Activated T-cell treated with anti-CD3 and anti-CD28 coated beads, Interleukin-2, amount 50 U/mL, for 24 hours (primary cell): ENCODE measurements around the gene STXBP6.

Experiments used
- DNase-seq: peaks from one replicate; pipeline ENCODE4 v3.0.0-alpha.2; 2020
- H3K27ac Mint-ChIP-seq: 2 replicates; pipeline ENCODE4 v1.8.0; 2020; ENCODE audit warnings: mild to moderate bottlenecking, mixed read lengths
- H3K27me3 Mint-ChIP-seq: 2 replicates; pipeline ENCODE4 v1.8.0; 2020; ENCODE audit warnings: mixed read lengths
- H3K36me3 Mint-ChIP-seq: 2 replicates; pipeline ENCODE4 v1.8.0; 2020; ENCODE audit warnings: low read depth, mixed read lengths
- H3K4me1 Mint-ChIP-seq: 2 replicates; pipeline ENCODE4 v1.8.0; 2020; ENCODE audit warnings: low read depth, mixed read lengths
- H3K4me3 Mint-ChIP-seq: 2 replicates; pipeline ENCODE4 v1.8.0; 2020; ENCODE audit warnings: mild to moderate bottlenecking, moderate library complexity, mixed read lengths
- H3K9me3 Mint-ChIP-seq: 2 replicates; pipeline ENCODE4 v1.8.0; 2020; ENCODE audit warnings: mixed read lengths

Gene STXBP6

DNA sequence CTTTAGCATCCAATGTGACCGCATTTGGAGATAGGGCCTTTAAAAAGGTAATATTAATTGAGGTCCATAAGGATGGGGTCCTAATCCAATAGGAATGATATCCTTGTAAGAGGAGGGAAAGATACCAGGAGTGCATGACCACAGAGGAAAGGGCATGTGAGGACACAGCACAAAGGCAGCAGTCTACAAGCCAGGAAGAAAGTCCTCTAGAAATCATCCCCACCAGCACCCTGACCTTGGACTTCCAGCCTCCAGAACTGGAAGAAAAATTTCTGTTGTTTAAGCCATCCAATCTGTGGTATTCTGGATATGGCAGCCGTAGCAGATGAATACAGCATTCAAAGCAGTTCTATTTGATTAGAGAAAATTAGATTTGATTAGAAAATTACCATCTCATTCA is 145.4 kb downstream of the STXBP6 start:
- H3K9me3 Mint-ChIP-seq: no peaks in the 10 kb centered on the region
- peaks cover 15% of the 10 kb centered on the region for H3K27me3 Mint-ChIP-seq
- H3K36me3 Mint-ChIP-seq: no peaks in the 10 kb centered on the region
- no peak for DNase-seq
- no peak overlapping the region for H3K27ac Mint-ChIP-seq
- no peaks in the 10 kb centered on the region for H3K4me1 Mint-ChIP-seq
- H3K4me3 Mint-ChIP-seq: no peak overlapping the region

DNA sequence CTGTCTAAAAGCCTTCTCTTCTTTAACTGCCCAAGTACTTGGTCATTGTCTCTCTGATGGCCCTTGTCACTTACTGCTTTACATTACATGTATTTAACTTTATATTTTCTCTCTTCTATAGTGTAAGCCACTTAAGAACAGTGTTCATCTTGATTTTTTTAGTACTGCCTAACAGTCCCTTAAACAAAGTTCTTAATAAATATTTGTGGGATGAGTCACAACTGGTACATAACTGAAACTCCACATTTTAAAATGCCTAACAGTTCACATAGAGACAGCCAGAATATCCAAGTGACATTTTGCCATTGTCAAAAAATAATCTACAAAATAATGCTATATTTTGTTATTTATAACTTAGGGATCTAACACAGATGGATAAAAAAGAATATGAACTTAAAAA is 146.6 kb downstream of the STXBP6 start:
- DNase-seq: no peak
- Mint-ChIP-seq H3K27ac (no peak overlapping the region), H3K36me3 (no peaks in the 10 kb centered on the region), H3K4me1 (no peaks in the 10 kb centered on the region), H3K27me3 (peaks cover 12% of the 10 kb centered on the region), H3K4me3 (no peak overlapping the region), H3K9me3 (no peaks in the 10 kb centered on the region)

DNA sequence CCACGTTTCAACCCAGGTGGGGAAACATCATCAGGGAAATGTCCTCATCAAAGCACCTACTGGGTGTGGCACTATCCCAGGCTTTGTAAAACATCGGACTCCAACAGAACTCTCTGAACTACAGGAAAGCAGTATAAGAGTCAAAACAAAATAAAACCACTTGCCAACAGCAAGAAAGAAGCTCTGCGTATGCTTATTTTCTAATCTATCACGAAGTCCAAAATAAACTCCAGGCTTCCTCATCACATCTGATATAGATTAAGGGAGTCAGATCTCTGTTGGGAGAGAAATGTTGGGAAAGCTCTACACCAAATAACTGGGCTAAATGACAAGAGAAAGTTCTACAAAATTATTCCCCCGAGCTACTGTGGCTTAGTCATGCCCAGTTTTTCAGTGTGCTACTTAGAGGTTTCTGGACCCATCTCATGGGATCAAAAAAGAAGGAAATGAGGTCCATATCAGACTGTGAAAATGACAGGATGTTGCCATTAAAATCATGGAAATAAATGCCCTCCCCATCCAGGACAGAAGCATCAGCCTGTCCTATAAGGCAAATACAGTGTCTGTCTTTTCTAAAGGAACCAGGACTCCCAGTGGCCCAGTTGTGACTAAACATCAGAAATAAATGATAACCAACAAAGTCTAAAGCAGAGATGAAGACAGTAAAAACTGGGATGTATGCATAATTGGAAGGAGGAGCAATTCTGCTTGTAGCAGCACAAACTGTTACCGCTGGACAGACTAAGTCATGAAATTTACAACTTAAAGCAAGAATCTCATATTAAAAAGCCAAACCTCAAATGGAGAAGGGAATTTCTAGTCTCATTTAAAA is 149.5 kb downstream of the STXBP6 start:
- H3K36me3 Mint-ChIP-seq: no peaks in the 10 kb centered on the region
- H3K9me3 Mint-ChIP-seq: no peaks in the 10 kb centered on the region
- no peak for DNase-seq
- H3K4me3 Mint-ChIP-seq: no peak overlapping the region
- H3K27ac Mint-ChIP-seq: no peak overlapping the region
- H3K4me1 Mint-ChIP-seq: no peaks in the 10 kb centered on the region
- H3K27me3 Mint-ChIP-seq: peaks cover 11% of the 10 kb centered on the region

DNA sequence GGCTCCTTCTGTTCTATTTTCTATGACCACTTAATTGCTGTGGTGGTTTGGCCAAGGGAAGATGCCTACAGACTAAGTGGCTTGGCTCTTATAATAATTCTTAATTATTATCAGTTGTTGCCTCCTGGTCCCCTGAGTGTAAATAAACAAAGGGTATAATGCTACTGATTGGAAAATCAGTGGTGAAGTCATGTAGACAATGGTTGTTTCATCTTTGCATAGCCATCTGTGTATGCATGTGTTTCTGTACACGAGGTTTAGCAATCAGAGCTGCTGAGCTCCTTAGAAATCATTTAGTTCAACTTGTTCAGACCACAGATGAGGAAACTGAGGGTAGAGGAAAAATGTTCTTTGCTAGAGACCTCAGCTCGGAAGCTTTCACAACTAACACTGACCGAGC is 152.2 kb downstream of the STXBP6 start:
- no peak for DNase-seq
- Mint-ChIP-seq H3K4me3 (no peak overlapping the region), H3K9me3 (no peaks in the 10 kb centered on the region), H3K4me1 (no peaks in the 10 kb centered on the region), H3K27ac (no peak overlapping the region), H3K36me3 (no peaks in the 10 kb centered on the region), H3K27me3 (peaks cover 8% of the 10 kb centered on the region)

DNA sequence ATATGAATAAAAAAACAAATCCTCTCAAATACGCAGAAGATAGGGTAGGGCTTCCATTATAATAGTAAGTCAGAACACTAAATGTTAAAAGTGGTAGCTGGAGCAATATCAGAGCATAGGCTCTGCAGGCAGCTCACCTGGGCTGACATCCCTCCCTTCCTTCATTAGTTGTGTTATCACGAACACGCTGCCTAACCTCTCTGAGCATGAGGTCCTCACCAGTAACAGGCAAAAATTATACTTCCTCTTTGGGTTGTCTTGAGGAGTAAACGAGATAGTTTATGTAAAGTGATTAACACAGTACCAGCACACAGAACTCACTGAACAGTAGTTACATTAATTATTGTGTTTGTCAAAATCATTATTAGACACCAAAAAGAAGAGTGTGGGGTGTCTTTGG is 154.3 kb downstream of the STXBP6 start:
- Mint-ChIP-seq H3K4me3 (no peak overlapping the region), H3K27me3 (peaks cover 13% of the 10 kb centered on the region), H3K27ac (no peak overlapping the region), H3K36me3 (no peaks in the 10 kb centered on the region), H3K9me3 (peaks cover 3% of the 10 kb centered on the region), H3K4me1 (no peaks in the 10 kb centered on the region)
- DNase-seq: no peak

DNA sequence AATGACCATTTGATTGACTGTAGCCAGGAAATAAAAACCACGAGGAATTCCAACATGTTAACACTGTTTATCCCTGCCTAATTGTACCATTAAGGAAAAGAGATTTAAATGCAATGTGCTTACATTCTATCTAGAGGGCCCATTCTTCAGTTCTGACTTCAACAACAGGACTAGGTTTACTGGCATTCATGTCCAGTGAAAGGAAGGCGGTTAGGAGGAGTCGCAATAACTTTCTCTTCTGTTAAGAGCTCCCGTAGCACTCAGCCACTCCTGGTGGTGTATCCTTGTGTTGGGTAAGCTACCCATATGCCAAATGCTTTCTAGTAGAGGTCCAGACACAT is 154.7 kb downstream of the STXBP6 start:
- H3K9me3 Mint-ChIP-seq: peaks cover 3% of the 10 kb centered on the region
- H3K27ac Mint-ChIP-seq: no peak overlapping the region
- no peaks in the 10 kb centered on the region for H3K36me3 Mint-ChIP-seq
- no peak overlapping the region for H3K4me3 Mint-ChIP-seq
- H3K4me1 Mint-ChIP-seq: no peaks in the 10 kb centered on the region
- DNase-seq: no peak
- peaks cover 13% of the 10 kb centered on the region for H3K27me3 Mint-ChIP-seq

DNA sequence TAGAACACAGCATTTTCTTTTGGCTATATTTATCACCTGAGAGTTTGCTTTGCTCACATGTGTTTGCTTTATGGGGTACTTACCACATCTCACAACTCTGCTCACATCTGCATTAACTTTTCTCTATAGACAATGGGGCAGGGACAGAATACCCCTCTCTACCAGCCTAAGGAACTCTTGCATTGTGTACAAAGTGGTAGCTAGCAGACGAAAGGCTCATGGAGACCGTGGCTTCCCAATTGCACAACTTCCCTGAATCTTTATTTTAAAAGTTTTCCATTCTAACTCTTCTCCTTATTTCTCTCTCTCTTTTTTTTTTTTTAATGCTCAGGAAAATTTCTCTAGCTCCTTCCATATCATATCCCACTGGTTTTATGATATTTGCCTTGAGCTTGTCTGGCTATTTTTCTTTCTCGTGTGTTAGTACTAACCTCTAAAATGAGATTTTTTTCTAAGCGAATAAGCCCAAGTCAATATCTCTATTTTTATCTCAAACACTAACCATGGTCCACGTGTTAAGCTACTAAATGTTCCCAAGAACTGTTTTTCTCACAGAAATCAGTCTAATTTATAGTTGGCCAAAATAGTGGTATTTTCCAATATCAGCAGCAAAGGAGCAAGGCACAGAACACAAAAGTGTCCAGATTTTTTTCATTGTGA is 155.2 kb downstream of the STXBP6 start:
- no peak overlapping the region for H3K4me3 Mint-ChIP-seq
- peaks cover 3% of the 10 kb centered on the region for H3K9me3 Mint-ChIP-seq
- no peaks in the 10 kb centered on the region for H3K4me1 Mint-ChIP-seq
- no peak for DNase-seq
- H3K36me3 Mint-ChIP-seq: no peaks in the 10 kb centered on the region
- H3K27ac Mint-ChIP-seq: no peak overlapping the region
- H3K27me3 Mint-ChIP-seq: peaks cover 13% of the 10 kb centered on the region

DNA sequence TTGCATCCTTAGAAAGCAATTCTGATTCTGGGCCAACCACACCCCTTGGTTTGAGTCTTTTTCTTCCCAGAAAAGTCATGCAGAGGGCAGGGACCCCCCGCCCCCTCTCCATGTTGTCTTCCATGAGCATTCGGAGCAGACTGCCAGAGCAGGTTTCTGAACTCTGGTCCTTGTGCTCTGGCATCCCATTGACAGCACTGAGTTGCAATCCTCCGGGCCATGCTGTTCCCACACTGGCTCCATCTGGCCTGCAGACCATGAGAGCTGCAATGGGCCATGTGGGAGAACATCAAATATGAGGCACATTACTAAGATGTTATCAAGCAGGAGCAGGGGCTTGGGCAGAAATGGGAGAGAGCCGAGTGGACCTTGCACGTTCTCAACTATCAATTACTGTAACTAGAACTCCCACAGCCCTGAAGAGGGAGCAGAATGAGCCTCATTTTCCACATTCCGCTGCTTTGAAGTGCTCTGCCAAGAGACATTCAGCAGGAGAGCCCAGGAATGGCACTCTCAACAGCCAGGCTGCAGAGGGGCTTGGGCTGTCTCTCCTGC is 157.4 kb downstream of the STXBP6 start:
- Mint-ChIP-seq H3K36me3 (no peaks in the 10 kb centered on the region), H3K9me3 (peaks cover 3% of the 10 kb centered on the region), H3K4me3 (no peak overlapping the region), H3K27me3 (peaks cover 22% of the 10 kb centered on the region), H3K27ac (no peak overlapping the region), H3K4me1 (no peaks in the 10 kb centered on the region)
- no peak for DNase-seq

DNA sequence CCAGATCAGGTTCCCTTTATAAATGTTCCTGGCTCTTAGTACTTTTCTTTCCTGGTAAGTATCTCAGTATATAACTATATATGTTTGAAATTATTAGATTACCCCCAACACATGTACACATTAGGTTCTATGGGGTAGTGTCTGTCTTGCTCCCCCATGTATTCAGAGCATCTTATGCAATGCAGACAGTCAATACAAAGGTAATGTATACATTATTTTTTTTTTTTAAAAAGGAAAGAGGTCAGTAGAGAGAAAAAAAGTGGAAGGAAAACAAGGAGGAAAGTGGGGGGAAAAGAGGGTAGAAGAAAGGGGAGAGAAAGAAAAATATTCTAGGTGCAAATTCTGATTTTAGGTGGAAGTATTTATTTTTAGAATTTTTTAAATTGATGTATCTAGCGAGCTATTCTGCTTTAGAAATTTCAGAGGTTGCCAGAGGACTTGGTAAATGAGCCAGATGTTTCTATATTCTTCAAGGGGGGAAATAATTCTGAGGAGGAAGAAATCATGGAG is 157.9 kb downstream of the STXBP6 start:
- H3K36me3 Mint-ChIP-seq: no peaks in the 10 kb centered on the region
- peaks cover 3% of the 10 kb centered on the region for H3K9me3 Mint-ChIP-seq
- no peak overlapping the region for H3K27ac Mint-ChIP-seq
- H3K4me1 Mint-ChIP-seq: no peaks in the 10 kb centered on the region
- H3K4me3 Mint-ChIP-seq: no peak overlapping the region
- H3K27me3 Mint-ChIP-seq: peaks cover 25% of the 10 kb centered on the region
- no peak for DNase-seq

DNA sequence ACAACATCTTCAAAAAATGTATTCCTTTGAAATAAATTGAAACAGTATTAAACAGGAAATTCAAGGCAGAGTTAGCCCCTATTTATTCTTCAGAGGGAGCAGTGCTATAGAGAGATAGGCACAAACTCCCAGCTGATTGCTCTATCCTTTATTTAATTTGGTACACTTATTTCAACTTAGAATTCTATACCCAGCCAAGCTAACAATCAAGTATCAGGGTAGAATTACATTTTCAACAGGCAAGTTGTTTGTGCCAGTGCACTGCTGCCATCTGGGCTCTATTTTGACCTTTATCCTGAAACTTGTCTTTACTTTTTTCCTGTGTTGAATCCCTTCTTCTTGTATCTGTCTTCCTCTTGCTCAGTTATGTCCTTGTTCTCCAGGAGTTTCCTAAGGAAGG is 159.2 kb downstream of the STXBP6 start:
- Mint-ChIP-seq H3K27me3 (peaks cover 24% of the 10 kb centered on the region), H3K4me1 (no peaks in the 10 kb centered on the region), H3K9me3 (peaks cover 3% of the 10 kb centered on the region), H3K4me3 (no peak overlapping the region), H3K27ac (no peak overlapping the region), H3K36me3 (no peaks in the 10 kb centered on the region)
- no peak for DNase-seq

DNA sequence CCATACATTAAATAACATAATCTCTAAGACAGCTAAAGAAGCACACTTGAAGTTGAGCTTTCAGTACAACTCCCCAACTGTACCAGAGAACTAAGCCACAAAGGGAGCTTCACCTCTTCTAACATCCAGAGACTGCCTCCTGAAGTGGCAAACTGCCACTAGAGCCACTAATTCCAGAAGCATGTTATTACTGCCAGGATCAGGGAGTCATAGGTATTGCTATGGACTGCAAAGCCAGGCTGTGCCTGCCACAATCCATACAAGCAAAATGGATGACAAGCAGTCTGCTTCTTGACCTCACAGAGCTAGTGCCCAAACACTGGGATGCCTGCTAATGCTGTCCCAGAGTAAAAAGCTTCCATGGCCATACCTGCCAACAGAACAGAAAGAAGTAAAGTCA is 160.1 kb downstream of the STXBP6 start:
- H3K4me1 Mint-ChIP-seq: no peaks in the 10 kb centered on the region
- no peak overlapping the region for H3K4me3 Mint-ChIP-seq
- H3K9me3 Mint-ChIP-seq: peaks cover 3% of the 10 kb centered on the region
- no peaks in the 10 kb centered on the region for H3K36me3 Mint-ChIP-seq
- H3K27me3 Mint-ChIP-seq: peaks cover 26% of the 10 kb centered on the region
- no peak for DNase-seq
- H3K27ac Mint-ChIP-seq: no peak overlapping the region

DNA sequence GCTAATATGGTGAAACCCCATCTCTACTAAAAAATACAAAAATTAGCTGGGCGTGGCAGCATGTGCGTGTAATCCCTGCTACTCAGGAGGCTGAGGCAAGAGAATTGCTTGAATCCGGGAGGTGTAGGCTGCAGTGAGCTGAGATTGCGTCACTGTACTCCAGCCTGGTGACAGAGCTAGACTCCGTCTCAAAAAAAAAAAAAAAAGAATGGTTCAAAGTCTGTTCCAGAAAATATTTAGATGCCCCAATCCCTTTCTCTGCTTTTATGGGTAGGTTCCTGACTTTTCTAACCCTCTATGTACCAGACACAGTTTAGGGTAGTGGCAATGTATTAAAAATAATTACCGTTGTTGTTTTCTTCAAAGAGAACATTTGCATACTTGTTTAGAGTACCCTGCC is 161.4 kb downstream of the STXBP6 start:
- Mint-ChIP-seq H3K27ac (no peak overlapping the region), H3K4me3 (no peak overlapping the region), H3K27me3 (peaks cover 26% of the 10 kb centered on the region), H3K36me3 (no peaks in the 10 kb centered on the region), H3K4me1 (no peaks in the 10 kb centered on the region), H3K9me3 (peaks cover 3% of the 10 kb centered on the region)
- DNase-seq: no peak

DNA sequence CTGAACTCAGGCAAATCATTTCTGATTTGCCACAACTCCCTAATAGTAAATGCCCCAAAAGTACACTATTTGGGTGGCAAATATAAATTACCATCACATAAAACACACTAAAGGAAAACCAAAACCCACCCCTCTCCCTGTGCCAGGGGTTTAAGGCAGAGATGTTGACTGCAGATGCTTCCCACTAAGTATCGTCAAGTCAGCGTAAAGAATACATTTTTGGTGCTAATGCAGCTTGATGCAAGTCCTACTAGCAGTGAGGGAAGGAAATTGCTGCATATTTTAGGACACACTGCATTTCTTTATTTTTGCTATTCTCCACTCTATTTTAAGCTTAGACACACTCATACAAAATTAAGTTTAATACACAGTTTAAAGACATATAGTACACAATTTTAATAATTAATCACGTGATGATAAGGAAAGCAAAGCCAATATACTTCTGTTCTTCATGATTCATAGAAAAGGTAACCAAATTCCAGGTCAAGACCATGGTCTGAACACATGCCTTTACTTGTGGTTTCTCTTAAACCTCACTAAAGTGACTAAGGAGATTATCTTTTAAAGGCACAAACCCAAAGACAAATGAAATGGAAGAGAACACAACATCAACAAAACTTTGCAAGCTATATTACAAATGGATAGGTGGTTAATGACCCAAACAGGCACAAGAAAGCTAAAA is 162.2 kb downstream of the STXBP6 start:
- DNase-seq: no peak
- H3K4me3 Mint-ChIP-seq: no peak overlapping the region
- H3K36me3 Mint-ChIP-seq: no peaks in the 10 kb centered on the region
- H3K27me3 Mint-ChIP-seq: peaks cover 25% of the 10 kb centered on the region
- no peak overlapping the region for H3K27ac Mint-ChIP-seq
- no peaks in the 10 kb centered on the region for H3K4me1 Mint-ChIP-seq
- H3K9me3 Mint-ChIP-seq: peaks cover 3% of the 10 kb centered on the region

DNA sequence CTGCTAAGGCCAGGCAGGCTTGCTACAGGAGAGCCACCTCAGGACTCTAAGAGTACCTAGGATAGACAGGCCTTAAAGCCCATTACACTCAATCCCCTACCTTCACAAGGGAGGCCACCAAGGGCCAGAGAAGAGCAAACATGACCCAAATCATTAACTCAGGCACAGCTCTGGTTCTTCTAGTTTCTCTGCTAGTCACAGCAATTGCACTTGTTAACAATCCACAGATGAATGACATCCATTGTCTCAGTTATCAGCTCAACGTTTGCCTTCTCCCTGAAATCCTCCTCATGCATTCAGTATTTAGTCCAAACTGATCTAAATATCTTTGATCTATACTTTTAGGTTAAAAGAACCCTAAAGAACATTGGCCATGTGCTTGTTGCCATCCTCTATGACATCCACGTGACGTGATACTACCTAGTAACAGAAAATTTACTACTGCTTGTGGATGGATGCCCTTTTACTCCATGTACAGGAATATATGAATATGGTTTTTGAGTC is 164.5 kb downstream of the STXBP6 start:
- Mint-ChIP-seq H3K4me3 (no peak overlapping the region), H3K9me3 (no peaks in the 10 kb centered on the region), H3K27me3 (peaks cover 25% of the 10 kb centered on the region), H3K4me1 (no peaks in the 10 kb centered on the region), H3K27ac (no peak overlapping the region), H3K36me3 (no peaks in the 10 kb centered on the region)
- no peak for DNase-seq
